Uterus (tissue), 2 donors: ENCODE data around the gene PSAPL1.

ENCODE experiments used
- CTCF ChIP-seq, 4 experiments: fragments of 200-600 bp in 2 of 4; fragments of 450-650 bp in 2 of 4; sonication (generic) in 2 of 4; IDR thresholded peaks; one replicate each; pipeline ENCODE4 v1.5.1; 2016 to 2019; ENCODE audit warnings: antibody characterized with exemption in 4 of 4, mild to moderate bottlenecking in 2 of 4, moderate library complexity in 1 of 4
- POLR2A ChIP-seq, 2 donors: fragments of 450-650 bp; IDR thresholded peaks; one replicate each; pipeline ENCODE4 v1.6.1; 2016; ENCODE audit warnings: antibody characterized with exemption in 2 of 2, mild to moderate bottlenecking in 1 of 2, moderate library complexity in 1 of 2

GRCh38 chr4:7403001-7403400 is 31.7 kb downstream of the PSAPL1 start:
- TF ChIP-seq CTCF (IDR thresholded peaks at IDR 0.05) (no peak), POLR2A (IDR thresholded peaks at IDR 0.05) (no peak)
